HepG2 (cell line): ENCODE results near the gene SIRT6. TPM values are rescaled to one million over a fixed set of nuclear protein-coding genes. Genes with fewer than 3 reads are reported as not detected.

ENCODE experiments used
- ATAC-seq: fragments of 200-7000 bp; cut with Tn5 transposase; 3 replicates; pipeline ENCODE4 v1.9.1; 2020; ENCODE audit warnings: mild to moderate bottlenecking, moderate library complexity
- BruUV-seq: library from RNA; stranded (reverse); fragments of 400-500 nt; replicated peaks from 2 replicates; lab custom pipeline; 2021; lab: Mats Ljungman, UMichigan
- CTCF ChIA-PET: fragments of 300-600 bp; formaldehyde crosslinking; extraction: SDS; loops from one replicate; lab custom pipeline; 2021; ENCODE audit warnings: low total read pairs, inconsistent platforms, low intra/inter-chr PET ratio; lab: Yijun Ruan, JAX
- POLR2A ChIA-PET: fragments of 350-600 bp; sonication (Branson Sonifier 250); formaldehyde crosslinking; loops from one replicate; lab custom pipeline; 2020; ENCODE audit warnings: antibody characterized with exemption, inconsistent platforms; lab: Yijun Ruan, JAX
- DNase-seq: peaks from one replicate; pipeline ENCODE4 v3.0.0-alpha.2; 2015; ENCODE audit warnings: low spot score
- FAIRE-seq: peaks from 3 replicates; lab custom pipeline; 2011; peaks lifted over from hg19 to GRCh38; lab: Jason Lieb, UNC
- H2AFZ ChIP-seq: one replicate; pipeline ENCODE4 v1.6.1; 2011; ENCODE audit warnings: low read length, inconsistent platforms
- H3K27ac ChIP-seq: fragments of 300-600 bp; 3 replicates; pipeline ENCODE4 v1.8.0; 2011; ENCODE audit warnings: mixed run types, mild to moderate bottlenecking, mixed read lengths, low read length, inconsistent platforms; ENCODE audit not compliant: insufficient read depth; ENCODE audit errors: extremely low read length
- H3K27me3 ChIP-seq, 2 experiments: fragments of 200-600 bp in 1 of 2; 2 replicates in 1 of 2; 3 replicates in 1 of 2; pipeline versions ENCODE4 v1.6.0 to v1.8.0; 2011; ENCODE audit warnings: low read length in 2 of 2, mild to moderate bottlenecking in 2 of 2, moderate library complexity in 2 of 2, inconsistent platforms in 1 of 2; ENCODE audit not compliant: insufficient read depth in 2 of 2, control insufficient read depth in 1 of 2
- H3K36me3 ChIP-seq, 2 experiments: fragments of 200-600 bp in 1 of 2; replicated peaks in 1 of 2; 2 replicates in 1 of 2; 3 replicates in 1 of 2; pipeline versions ENCODE4 v1.5.1 to v1.8.0; 2011; ENCODE audit warnings: low read length in 2 of 2, inconsistent platforms in 1 of 2; ENCODE audit not compliant: insufficient read depth in 2 of 2, control insufficient read depth in 1 of 2
- H3K4me1 ChIP-seq: 2 replicates; pipeline ENCODE4 v1.5.1; 2012; ENCODE audit warnings: low read length, inconsistent platforms; ENCODE audit not compliant: insufficient read depth
- H3K4me2 ChIP-seq: 2 replicates; pipeline ENCODE4 v1.6.0; 2011; ENCODE audit warnings: low read depth, low read length, inconsistent platforms
- H3K4me3 ChIP-seq, 3 experiments: fragments of 200-600 bp in 1 of 3; sonication (generic), shearing (Covaris generic) in 1 of 3; replicated peaks in 1 of 3; 2 replicates each; pipeline ENCODE4 v1.5.1; 2011 to 2016; ENCODE audit warnings: low read length in 3 of 3, inconsistent platforms in 2 of 3, low read depth in 2 of 3, mild to moderate bottlenecking in 2 of 3, control low read depth in 1 of 3, mixed read lengths in 1 of 3; ENCODE audit not compliant: insufficient read depth in 1 of 3
- H3K79me2 ChIP-seq: one replicate; pipeline ENCODE4 v1.6.1; 2011; ENCODE audit warnings: low read length, inconsistent platforms; ENCODE audit not compliant: insufficient read depth
- H3K9ac ChIP-seq: 2 replicates; pipeline ENCODE4 v1.6.0; 2011; ENCODE audit warnings: mild to moderate bottlenecking, low read depth, low read length, inconsistent platforms; ENCODE audit not compliant: insufficient read depth
- H3K9me3 ChIP-seq: 2 replicates; pipeline ENCODE4 v1.5.1; 2012; ENCODE audit warnings: mild to moderate bottlenecking, low read length
- H4K20me1 ChIP-seq: 2 replicates; pipeline ENCODE4 v1.6.0; 2011; ENCODE audit warnings: inconsistent platforms, mild to moderate bottlenecking, low read length, moderate library complexity; ENCODE audit not compliant: insufficient read depth
- CREM ChIP-seq, 2 experiments: sonication (generic) in 1 of 2; formaldehyde crosslinking in 1 of 2; IDR thresholded peaks; 2 replicates each; pipeline versions ENCODE4 v1.4.0 to v1.6.1; 2016 to 2020; ENCODE audit warnings: antibody characterized with exemption in 1 of 2, mild to moderate bottlenecking in 1 of 2, missing genetic modification reagents in 1 of 2
- HMG20B ChIP-seq: conservative IDR thresholded peaks from 2 replicates; pipeline ENCODE4 v1.6.1; 2016; ENCODE audit warnings: missing genetic modification reagents, missing compliant biosample characterization
- HMGA1 ChIP-seq: sonication (generic); formaldehyde crosslinking; conservative IDR thresholded peaks from 2 replicates; pipeline ENCODE4 v1.4.0; 2020; ENCODE audit warnings: missing genetic modification reagents
- NFE2L1 ChIP-seq: sonication (generic); formaldehyde crosslinking; IDR thresholded peaks from 2 replicates; pipeline ENCODE4 v1.4.0; 2020; ENCODE audit warnings: missing genetic modification reagents, mild to moderate bottlenecking, borderline replicate concordance
- NR2C2 ChIP-seq: sonication (generic); formaldehyde crosslinking; IDR thresholded peaks from 2 replicates; pipeline ENCODE4 v1.4.0; 2020; ENCODE audit warnings: missing genetic modification reagents, mild to moderate bottlenecking, moderate library complexity, borderline replicate concordance
- SMAD1 ChIP-seq: sonication (generic); formaldehyde crosslinking; IDR thresholded peaks from 2 replicates; pipeline ENCODE4 v1.4.0; 2020; ENCODE audit warnings: missing genetic modification reagents, low read depth, mild to moderate bottlenecking, borderline replicate concordance
- SOX5 ChIP-seq: IDR thresholded peaks from 2 replicates; pipeline ENCODE4 v1.6.1; 2016; ENCODE audit warnings: borderline replicate concordance
- ZFP36 ChIP-seq: fragments of 150-350 bp; IDR thresholded peaks from 2 replicates; pipeline ENCODE4 v1.6.1; 2018; ENCODE audit warnings: borderline replicate concordance, low read length, low read depth; ENCODE audit not compliant: partially characterized antibody
- ZNF430 ChIP-seq: sonication (generic); formaldehyde crosslinking; IDR thresholded peaks from 2 replicates; pipeline ENCODE4 v1.9.0; 2021; ENCODE audit warnings: mild to moderate bottlenecking, missing genetic modification reagents
- ZNF709 ChIP-seq: sonication (generic); formaldehyde crosslinking; IDR thresholded peaks from 2 replicates; pipeline ENCODE4 v1.5.0; 2020; ENCODE audit warnings: mild to moderate bottlenecking, missing genetic modification reagents
- ZSCAN12 ChIP-seq: sonication (generic); formaldehyde crosslinking; IDR thresholded peaks from 2 replicates; pipeline ENCODE4 v1.9.0; 2021; ENCODE audit warnings: mild to moderate bottlenecking, missing genetic modification reagents
- WGBS: methylation state at CpG from one replicate; pipeline ENCODE4 v1.1.6; 2017; ENCODE audit warnings: low lambda C conversion rate; 5-methylcytosine and 5-hydroxymethylcytosine counted together
- in situ Hi-C: cut with HindIII; loops from 2 replicates; pipeline ENCODE4 v1.10.0; 2017; ENCODE audit warnings: low pct_unique_long_range_greater_than_20kb; ENCODE audit not compliant: extremely low pct_ligation_motif_present
- intact Hi-C: fragments of 100-400 bp; cut with micrococcal nuclease; formaldehyde crosslinking; loops from one replicate; pipeline ENCODE4 v1.10.0; 2022; ENCODE audit not compliant: unreplicated experiment
- polyA plus RNA-seq, 8 experiments: library from polyadenylated mRNA; depleted of rRNA in 3 of 8; stranded (reverse) in 7 of 8; unstranded in 1 of 8; fragments of >200 nt; fragmentation: Illumina TruSeq in 4 of 8; extraction: Trizol in 4 of 8; gene quantifications; 2 replicates each; pipeline versions ENCODE4 v1.2.1 to v1.2.3, GENCODE V29; 2011 to 2016; ENCODE audit warnings: low read depth in 4 of 8, missing spikeins in 1 of 8, mixed read lengths in 1 of 8; ENCODE audit not compliant: insufficient read depth in 1 of 8
- total RNA-seq, 5 experiments: library from RNA; depleted of rRNA; stranded (reverse); fragments of >200 nt; fragmentation: Illumina TruSeq; extraction: Trizol; gene quantifications; 2 replicates each; pipeline ENCODE4 v1.2.3, GENCODE V29; 2016; ENCODE audit warnings: low read depth in 1 of 5

SIRT6 gene
- total and polyA plus RNA-seq, 2 of the 13 experiments (the other 11 are each of a cell fraction or from before 2014, with no cell fraction given), result 11.0 to 18.4 TPM

- Histone ChIP-seq H3K4me3 (no peak overlapping the region), H2AFZ (no peak overlapping the region), H3K4me1 (no peaks in the 10 kb centered on the region), H3K36me3 (no peaks in the 10 kb centered on the region; a peak in 2 of 5 replicates), H3K79me2 (no peaks in the 10 kb centered on the region), H3K27ac (no peak overlapping the region), H3K9ac (no peak overlapping the region), H3K9me3 (no peaks in the 10 kb centered on the region), H4K20me1 (peaks cover 4% of the 10 kb centered on the region; the same call in 1 of the 2 replicates), H3K27me3 (no peaks in the 10 kb centered on the region), H3K4me2 (no peak overlapping the region)
- ATAC-seq, result no peak
- ChIA-PET POLR2A (interaction anchor here (1.2 kb wide), 1 partner anchor 36 kb away, joined by 3 read pairs; no protein-coding TSS in a partner anchor), CTCF (no interaction called here)
- WGBS, result 68% methylated on average over 5 of the region's 21 CpGs
- FAIRE-seq, result no peak
- TF ChIP-seq ZSCAN12 (CRISPR knock-in tag) (no peak), HMGA1 (CRISPR knock-in tag) (no peak), ZNF709 (CRISPR knock-in tag) (no peak), ZNF430 (no peak), NR2C2 (CRISPR knock-in tag) (no peak), SMAD1 (no peak), SOX5 (CRISPR knock-in tag) (no peak), HMG20B (CRISPR knock-in tag) (no peak), ZFP36 (no peak), NFE2L1 (CRISPR knock-in tag) (no peak), CREM (IDR thresholded peaks at IDR 0.05) (no peak), CREM (CRISPR knock-in tag; IDR thresholded peaks at IDR 0.05) (no peak)
- in situ Hi-C loops, result no loop called here
- no peak for DNase-seq
- no TSS peak for BruUV-seq
- intact Hi-C loops, result no loop called here
Measured at GRCh38 chr19:4174213-4174894, 8.0 kb downstream of the SIRT6 start.
